ENCODE data around the gene AICDA.

GRCh38 chr12:8639936-8640335 is 27.3 kb upstream of the AICDA start:
- no peak for TF ChIP-seq SNAI2 (CRISPR knock-in tag; IDR thresholded peaks at IDR 0.05)
- TF ChIP-seq ISL1 (CRISPR knock-in tag; IDR thresholded peaks at IDR 0.05) = no peak
- no peak for TF ChIP-seq ZNF8 (CRISPR knock-in tag; IDR thresholded peaks at IDR 0.05)
- no peak for TF ChIP-seq OSR1 (CRISPR knock-in tag; IDR thresholded peaks at IDR 0.05)
- TF ChIP-seq PATZ1 (CRISPR knock-in tag; IDR thresholded peaks at IDR 0.05; ENCODE audit: borderline replicate concordance) = no peak
- TF ChIP-seq CREB5 (CRISPR knock-in tag; IDR thresholded peaks at IDR 0.05; ENCODE audit: low read depth) = no peak
- no peak for TF ChIP-seq PPARA (CRISPR knock-in tag; IDR thresholded peaks at IDR 0.05; ENCODE audit: borderline replicate concordance)
